Suprapubic skin (tissue), 4 donors: ENCODE results near the gene DDA1. TPM values are rescaled to one million over a fixed set of nuclear protein-coding genes. Genes with fewer than 3 reads are reported as not detected.

ENCODE experiments used
- DNase-seq, 2 donors: peaks; one replicate each; pipeline ENCODE4 v3.0.0-alpha.2; 2019; ENCODE audit warnings: low spot score in 2 of 2
- H3K27ac ChIP-seq: fragments of 200-600 bp; sonication (generic); one replicate; pipeline ENCODE4 v1.5.1; 2019
- H3K27me3 ChIP-seq: fragments of 200-600 bp; sonication (generic); one replicate; pipeline ENCODE4 v1.5.1; 2019
- H3K36me3 ChIP-seq: fragments of 200-600 bp; sonication (generic); one replicate; pipeline ENCODE4 v1.5.1; 2019
- H3K4me1 ChIP-seq: fragments of 200-600 bp; sonication (generic); one replicate; pipeline ENCODE4 v1.5.1; 2019
- H3K4me3 ChIP-seq: fragments of 200-600 bp; sonication (generic); one replicate; pipeline ENCODE4 v1.5.1; 2019; ENCODE audit warnings: mild to moderate bottlenecking
- H3K9me3 ChIP-seq: fragments of 200-600 bp; sonication (generic); one replicate; pipeline ENCODE4 v1.5.1; 2019
- CTCF ChIP-seq, 2 donors: fragments of 200-600 bp in 1 of 2; fragments of 450-650 bp in 1 of 2; sonication (generic) in 1 of 2; IDR thresholded peaks; one replicate each; pipeline ENCODE4 v1.5.1; 2016 to 2019; ENCODE audit warnings: antibody characterized with exemption in 2 of 2, mild to moderate bottlenecking in 1 of 2, moderate library complexity in 1 of 2
- EP300 ChIP-seq: sonication (generic); formaldehyde crosslinking; IDR thresholded peaks from one replicate; pipeline ENCODE4 v1.6.1; 2017; ENCODE audit warnings: antibody characterized with exemption
- POLR2A ChIP-seq, 2 donors: fragments of 450-650 bp; IDR thresholded peaks; one replicate each; pipeline ENCODE4 v1.6.1; 2017; ENCODE audit warnings: antibody characterized with exemption in 2 of 2, mild to moderate bottlenecking in 2 of 2, moderate library complexity in 2 of 2
- POLR2AphosphoS5 ChIP-seq, 3 donors: sonication (generic); formaldehyde crosslinking; IDR thresholded peaks; one replicate each; pipeline ENCODE4 v1.6.1; 2017; ENCODE audit warnings: antibody characterized with exemption in 3 of 3
- WGBS: methylation state at CpG from one replicate; pipeline ENCODE4 v1.1.5; 2018; 5-methylcytosine and 5-hydroxymethylcytosine counted together
- total RNA-seq, 4 donors: library from RNA; depleted of rRNA; stranded (reverse); fragments of >200 nt; gene quantifications; one replicate each; pipeline ENCODE4 v1.1.0, GENCODE V29; 2016

The DDA1 gene
- total RNA-seq, 4 donors from 2014 or later = 17.9 to 35.2 (median 22.8) TPM

GRCh38 chr19:17311455-17312188 lies 2.3 kb downstream of the DDA1 start:
- peaks cover 37% of the 10 kb centered on the region for H3K4me1 ChIP-seq
- no peaks in the 10 kb centered on the region for H3K27me3 ChIP-seq
- H3K4me3 ChIP-seq = no peak overlapping the region
- no peak for DNase-seq
- TF ChIP-seq POLR2AphosphoS5 (IDR thresholded peaks at IDR 0.05) = no peak
- no peak for TF ChIP-seq CTCF (IDR thresholded peaks at IDR 0.05)
- no peak for TF ChIP-seq EP300
- no peak for TF ChIP-seq POLR2A (IDR thresholded peaks at IDR 0.05)
- no peaks in the 10 kb centered on the region for H3K9me3 ChIP-seq
- peaks cover 28% of the 10 kb centered on the region for H3K36me3 ChIP-seq
- no peak overlapping the region for H3K27ac ChIP-seq
- 52% methylated on average over 11 of the region's 11 CpGs for WGBS

DNA sequence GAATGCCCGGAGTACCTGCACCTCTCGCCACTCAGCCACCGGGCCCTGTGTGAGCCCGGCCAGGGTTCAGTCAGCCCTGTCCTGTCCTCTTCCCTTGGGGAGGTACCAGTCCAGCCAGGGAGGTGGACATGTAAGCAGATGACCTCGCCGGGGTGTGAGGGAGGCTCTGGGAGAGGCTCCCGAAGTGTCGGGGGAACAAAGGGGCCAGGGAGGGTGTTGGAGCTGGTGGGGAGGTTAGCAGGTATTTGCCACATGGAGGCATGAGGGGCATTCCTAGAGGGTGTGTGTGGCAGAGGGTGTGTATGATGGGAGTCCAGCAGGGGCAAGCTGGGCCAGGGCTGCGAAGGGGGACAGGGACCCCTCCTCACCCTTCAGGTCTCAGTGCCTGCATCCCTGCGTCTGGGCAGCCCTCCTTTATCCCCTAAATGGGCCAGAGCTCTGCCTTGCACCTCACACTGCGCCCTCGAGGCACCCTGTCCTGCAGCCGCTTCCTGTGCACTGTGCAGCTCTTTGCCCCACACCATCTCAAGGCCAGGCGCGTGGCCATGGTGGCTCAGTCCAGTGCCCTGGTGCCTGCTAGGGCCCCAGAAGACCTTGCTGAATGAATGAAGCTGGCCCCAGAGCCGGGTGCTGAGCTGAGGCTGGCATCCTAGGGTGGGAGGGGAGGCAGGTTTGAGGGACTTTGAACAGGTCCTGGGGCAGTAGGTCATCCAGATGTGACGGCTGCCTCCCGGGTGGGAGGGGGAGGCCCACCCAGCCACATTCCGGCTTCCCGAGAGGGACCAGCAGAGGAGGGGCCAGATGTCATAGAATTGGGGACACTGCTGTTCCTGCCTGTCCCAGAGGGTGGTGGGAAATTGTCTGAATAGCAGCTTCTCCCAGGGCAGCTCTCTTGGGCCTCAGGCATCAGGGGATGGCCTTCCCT lies 3.1 kb downstream of the DDA1 start:
- H3K27me3 ChIP-seq = no peaks in the 10 kb centered on the region

GRCh38 chr19:17314007-17314593 lies 4.7 kb downstream of the DDA1 start:
- WGBS = 88% methylated on average over 17 of the region's 19 CpGs
- Histone ChIP-seq H3K27ac (no peak overlapping the region), H3K36me3 (peaks cover 36% of the 10 kb centered on the region), H3K9me3 (no peaks in the 10 kb centered on the region), H3K4me1 (peaks cover 24% of the 10 kb centered on the region), H3K27me3 (no peaks in the 10 kb centered on the region), H3K4me3 (no peak overlapping the region)
- DNase-seq = no peak
- no peak for TF ChIP-seq POLR2AphosphoS5 (IDR thresholded peaks at IDR 0.05)
- no peak for TF ChIP-seq POLR2A (IDR thresholded peaks at IDR 0.05)
- no peak for TF ChIP-seq EP300
- no peak for TF ChIP-seq CTCF (IDR thresholded peaks at IDR 0.05)

More for the DNA sequence above, 3.1 kb downstream of the DDA1 start:
- H3K36me3 ChIP-seq = peaks cover 28% of the 10 kb centered on the region
- peaks cover 30% of the 10 kb centered on the region for H3K4me1 ChIP-seq
- DNase-seq = no peak
- TF ChIP-seq POLR2AphosphoS5 (IDR thresholded peaks at IDR 0.05) (no peak), CTCF (IDR thresholded peaks at IDR 0.05) (no peak), POLR2A (IDR thresholded peaks at IDR 0.05) (no peak), EP300 (no peak)
- no peaks in the 10 kb centered on the region for H3K9me3 ChIP-seq
- H3K27ac ChIP-seq = no peak overlapping the region
- H3K4me3 ChIP-seq = no peak overlapping the region
- WGBS = 68% methylated on average over 17 of the region's 20 CpGs

- Histone ChIP-seq H3K27me3 (no peaks in the 10 kb centered on the region), H3K27ac (no peak overlapping the region), H3K36me3 (peaks cover 57% of the 10 kb centered on the region), H3K4me3 (no peak overlapping the region), H3K9me3 (no peaks in the 10 kb centered on the region), H3K4me1 (peaks cover 7% of the 10 kb centered on the region)
- WGBS = 98% methylated on average over 4 of the region's 6 CpGs
- DNase-seq = no peak
- no peak for TF ChIP-seq POLR2A (IDR thresholded peaks at IDR 0.05)
Observed at GRCh38 chr19:17318966-17319365, 9.6 kb downstream of the DDA1 start.

DNA sequence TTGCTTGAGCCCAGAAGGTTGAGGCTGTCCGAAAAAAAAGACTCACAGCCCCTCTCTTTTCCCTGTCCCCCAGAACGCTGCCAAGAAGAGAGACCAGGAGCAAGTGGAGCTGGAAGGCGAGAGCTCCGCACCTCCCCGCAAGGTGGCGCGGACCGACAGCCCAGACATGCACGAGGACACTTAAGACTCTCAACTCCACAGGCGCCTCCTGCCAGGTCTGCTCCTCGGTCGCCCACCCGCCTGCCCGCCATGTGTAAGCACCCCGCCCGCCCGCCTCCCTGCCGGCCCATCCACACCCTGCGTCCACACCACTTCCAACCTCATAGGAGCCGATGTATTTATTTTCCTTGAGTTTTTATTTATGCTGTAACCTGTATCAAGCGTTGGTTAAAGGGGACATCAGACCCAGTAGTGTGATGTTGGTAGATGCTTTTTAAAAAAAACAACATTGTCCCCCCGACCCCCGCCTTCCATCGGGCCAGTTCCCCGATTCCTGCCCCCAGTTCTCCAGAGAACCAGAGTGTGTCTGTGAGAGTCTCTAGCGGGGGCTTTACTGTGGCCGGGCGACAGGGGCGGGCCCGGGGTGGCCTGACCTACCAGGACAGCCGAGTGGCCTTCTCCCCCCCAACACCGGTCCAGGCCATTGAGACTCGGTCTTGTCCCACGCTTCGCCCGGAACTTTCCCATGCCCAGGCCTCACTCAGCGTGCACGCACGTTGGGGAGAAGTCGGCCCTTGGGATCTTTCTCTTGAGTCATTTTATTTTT lies 10.3 kb downstream of the DDA1 start:
- 93% methylated on average over 34 of the region's 40 CpGs for WGBS
- no peak overlapping the region for H3K4me3 ChIP-seq
- TF ChIP-seq POLR2AphosphoS5 (IDR thresholded peaks at IDR 0.05) (no peak), CTCF (IDR thresholded peaks at IDR 0.05) (no peak), POLR2A (IDR thresholded peaks at IDR 0.05) (no peak), EP300 (no peak)
- H3K36me3 ChIP-seq = peaks cover 51% of the 10 kb centered on the region
- H3K27me3 ChIP-seq = no peaks in the 10 kb centered on the region
- H3K27ac ChIP-seq = no peak overlapping the region
- H3K9me3 ChIP-seq = no peaks in the 10 kb centered on the region
- H3K4me1 ChIP-seq = peaks cover 12% of the 10 kb centered on the region
- DNase-seq = no peak
